ENCODE results near the gene RAPSN.

GRCh38 chr11:47389577-47390421 is 59.1 kb downstream of the RAPSN start:
- no peak for TF ChIP-seq CTCF (IDR thresholded peaks at IDR 0.05)
- no peak for TF ChIP-seq POLR2A (IDR thresholded peaks at IDR 0.05)

All from adrenal gland (tissue), 5 donors.